ENCODE measurements around the gene KRT79.
"Not testable (repeated sequence)": the region's sequence is repeated elsewhere in the genome, so short reads cannot be mapped to it uniquely, and the experiment has no call there.

Gene KRT79

GRCh38 chr12:52860102-52860823 lies 26.2 kb upstream of the KRT79 start:
- no peak for DNase-seq

- no peak for DNase-seq
Observed at GRCh38 chr12:52857500-52857899, 23.4 kb upstream of the KRT79 start.

GRCh38 chr12:52856787-52857186 lies 22.7 kb upstream of the KRT79 start:
- no peak for DNase-seq

GRCh38 chr12:52856077-52856476 lies 22.0 kb upstream of the KRT79 start:
- not testable (repeated sequence) for DNase-seq

- no peak for DNase-seq
Observed at GRCh38 chr12:52851787-52852186, 17.7 kb upstream of the KRT79 start.

- no peak for DNase-seq
Observed at GRCh38 chr12:52850681-52851080, 16.6 kb upstream of the KRT79 start.

GRCh38 chr12:52849511-52849910 lies 15.4 kb upstream of the KRT79 start:
- DNase-seq: no peak

- DNase-seq: no peak
Observed at GRCh38 chr12:52848661-52849255, 14.6 kb upstream of the KRT79 start, which contains the start of gene KRT78. KRT78 (minus strand) TSS chr12:52848994; CDS start chr12:52848930, 64 bp downstream.

- DNase-seq: no peak
Observed at GRCh38 chr12:52847335-52848102, 13.4 kb upstream of the KRT79 start.

GRCh38 chr12:52846356-52846970 lies 12.4 kb upstream of the KRT79 start:
- no peak for DNase-seq

GRCh38 chr12:52845946-52846345 lies 11.8 kb upstream of the KRT79 start:
- DNase-seq: no peak

GRCh38 chr12:52844386-52844785 lies 10.3 kb upstream of the KRT79 start:
- no peak for DNase-seq

GRCh38 chr12:52839436-52840105 lies 5.5 kb upstream of the KRT79 start:
- no peak for DNase-seq

GRCh38 chr12:52838609-52839435 lies 4.7 kb upstream of the KRT79 start:
- DNase-seq: no peak

- DNase-seq: no peak
Observed at GRCh38 chr12:52837781-52838608, 3.9 kb upstream of the KRT79 start.

- DNase-seq: no peak
Observed at GRCh38 chr12:52837413-52837741, 3.3 kb upstream of the KRT79 start.

GRCh38 chr12:52836491-52837412 lies 2.6 kb upstream of the KRT79 start:
- DNase-seq: no peak

GRCh38 chr12:52836042-52836466 lies 1.9 kb upstream of the KRT79 start:
- peak; percentile 40 for DNase-seq

- DNase-seq: no peak
Observed at GRCh38 chr12:52835271-52836041, 1.3 kb upstream of the KRT79 start.

Data from stimulated activated naive CD4-positive, alpha-beta T cell treated with Interleukin-2 at 50 U/mL for 16 hours (primary cell).